Astrocyte (in vitro differentiated cells and primary cell): ENCODE results near the gene KRT5.

Experiments used
- EZH2 ChIP-seq: IDR thresholded peaks from 2 replicates; pipeline ENCODE4 v1.6.1; 2012; ENCODE audit warnings: mild to moderate bottlenecking, low read length, inconsistent platforms; ENCODE audit not compliant: insufficient read depth
- TF ChIP-seq, protein P1 (sequence below): IDR thresholded peaks from 2 replicates; pipeline ENCODE4 v1.5.1; 2011; ENCODE audit warnings: low read depth, mild to moderate bottlenecking, inconsistent platforms, low read length, moderate library complexity; ENCODE audit not compliant: insufficient read depth

DNA sequence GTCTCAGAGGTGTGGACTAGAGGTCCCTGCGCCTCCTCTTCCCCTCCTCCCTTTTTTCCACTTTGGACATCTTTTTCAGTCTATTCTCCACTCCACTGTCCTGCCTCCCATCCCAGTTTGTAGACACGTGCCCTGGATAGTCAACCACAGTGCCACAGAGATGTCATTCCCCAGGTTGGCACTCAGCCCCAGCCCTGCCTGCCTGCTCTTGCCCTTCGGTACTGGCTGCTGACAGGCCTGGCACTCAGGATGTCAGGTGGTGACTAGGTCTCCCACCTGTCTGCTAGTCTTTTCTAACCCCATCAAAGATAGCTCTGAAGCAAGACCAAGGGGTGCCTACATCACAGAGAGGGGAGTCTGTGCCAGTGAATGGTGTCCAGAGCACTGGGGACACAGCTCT is 16.9 kb upstream of the KRT5 start:
- TF ChIP-seq, protein P1, sequence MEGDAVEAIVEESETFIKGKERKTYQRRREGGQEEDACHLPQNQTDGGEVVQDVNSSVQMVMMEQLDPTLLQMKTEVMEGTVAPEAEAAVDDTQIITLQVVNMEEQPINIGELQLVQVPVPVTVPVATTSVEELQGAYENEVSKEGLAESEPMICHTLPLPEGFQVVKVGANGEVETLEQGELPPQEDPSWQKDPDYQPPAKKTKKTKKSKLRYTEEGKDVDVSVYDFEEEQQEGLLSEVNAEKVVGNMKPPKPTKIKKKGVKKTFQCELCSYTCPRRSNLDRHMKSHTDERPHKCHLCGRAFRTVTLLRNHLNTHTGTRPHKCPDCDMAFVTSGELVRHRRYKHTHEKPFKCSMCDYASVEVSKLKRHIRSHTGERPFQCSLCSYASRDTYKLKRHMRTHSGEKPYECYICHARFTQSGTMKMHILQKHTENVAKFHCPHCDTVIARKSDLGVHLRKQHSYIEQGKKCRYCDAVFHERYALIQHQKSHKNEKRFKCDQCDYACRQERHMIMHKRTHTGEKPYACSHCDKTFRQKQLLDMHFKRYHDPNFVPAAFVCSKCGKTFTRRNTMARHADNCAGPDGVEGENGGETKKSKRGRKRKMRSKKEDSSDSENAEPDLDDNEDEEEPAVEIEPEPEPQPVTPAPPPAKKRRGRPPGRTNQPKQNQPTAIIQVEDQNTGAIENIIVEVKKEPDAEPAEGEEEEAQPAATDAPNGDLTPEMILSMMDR, result no peak
- no peak for TF ChIP-seq EZH2
